ENCODE results near the gene PON2. TPM values are rescaled to one million over a fixed set of nuclear protein-coding genes. Genes with fewer than 3 reads are reported as not detected.

The PON2 gene
- total RNA-seq, 1 experiment from 2014 or later, result 50.3 TPM

DNA sequence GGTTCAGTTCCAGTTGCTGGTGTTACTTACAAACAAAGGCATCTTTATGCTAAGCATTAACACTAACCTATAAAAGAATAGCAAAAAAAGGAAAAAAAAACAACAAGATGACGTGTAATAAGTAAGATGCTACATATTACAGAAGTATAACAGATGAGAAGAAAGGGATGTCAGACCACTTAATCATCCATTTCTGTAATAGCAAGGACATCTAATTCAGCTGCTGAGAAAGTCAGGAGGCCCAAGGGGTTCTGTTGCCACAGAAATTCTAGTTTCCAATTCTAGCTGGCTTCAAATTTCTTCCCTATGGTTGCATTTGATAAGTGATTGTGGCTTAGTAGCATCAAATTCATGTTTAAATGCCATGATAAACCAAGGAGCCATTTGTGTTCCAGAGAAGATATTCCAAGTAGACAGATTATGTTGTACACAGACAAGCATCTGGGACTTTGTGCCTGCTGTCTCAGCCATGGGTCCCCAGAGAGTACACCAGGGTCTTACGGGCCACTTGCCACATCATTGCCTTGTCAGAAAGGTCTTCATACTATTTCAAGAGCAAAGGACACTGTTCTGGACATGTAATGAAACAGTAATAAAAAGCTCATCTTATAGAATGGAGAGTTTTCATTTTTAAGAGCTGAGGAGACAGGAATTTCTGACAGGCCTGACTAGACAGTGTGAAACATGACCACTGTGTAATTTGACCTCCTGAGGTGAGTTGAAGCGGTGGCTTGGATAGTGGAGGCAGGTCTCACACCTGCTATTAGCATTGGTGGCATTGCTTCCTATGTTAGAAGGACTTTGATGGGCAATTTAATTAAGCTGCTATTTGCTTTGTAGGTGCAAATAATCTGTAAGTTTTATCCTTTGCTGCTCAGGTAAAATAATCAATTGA lies 46.7 kb upstream of the PON2 start:
- Histone ChIP-seq H3K79me2 (ENCODE audit: low read depth) (no peaks in the 10 kb centered on the region), H3K9me2 (ENCODE audit: insufficient read depth) (no peaks in the 10 kb centered on the region), H3K4me1 (replicated peaks; ENCODE audit: insufficient read depth) (no peaks in the 10 kb centered on the region), H3K4me2 (no peak overlapping the region), H3K27me3 (ENCODE audit: insufficient read depth, low read depth) (no peaks in the 10 kb centered on the region), H3K36me3 (ENCODE audit: low read depth) (no peaks in the 10 kb centered on the region), H3K27ac (no peak overlapping the region), H3K9me3 (ENCODE audit: insufficient read depth, low read depth) (no peaks in the 10 kb centered on the region), H2AFZ (no peak overlapping the region), H3K4me3 (no peak overlapping the region), H3F3A (ENCODE audit: insufficient read depth, low read depth) (no peaks in the 10 kb centered on the region), H4K20me1 (ENCODE audit: insufficient read depth) (no peaks in the 10 kb centered on the region)
- no TSS peak for BruUV-seq (replicated peaks)
- CTCF ChIA-PET, result interaction anchor here (0.6 kb wide), 3 partner anchors 209 to 1638 kb away, joined by 3 to 10 read pairs (median 4); no protein-coding TSS in a partner anchor
- DNase-seq, result no peak
- POLR2A ChIA-PET (ENCODE audit: unreplicated experiment), result no interaction called here
- TF ChIP-seq, protein P1, sequence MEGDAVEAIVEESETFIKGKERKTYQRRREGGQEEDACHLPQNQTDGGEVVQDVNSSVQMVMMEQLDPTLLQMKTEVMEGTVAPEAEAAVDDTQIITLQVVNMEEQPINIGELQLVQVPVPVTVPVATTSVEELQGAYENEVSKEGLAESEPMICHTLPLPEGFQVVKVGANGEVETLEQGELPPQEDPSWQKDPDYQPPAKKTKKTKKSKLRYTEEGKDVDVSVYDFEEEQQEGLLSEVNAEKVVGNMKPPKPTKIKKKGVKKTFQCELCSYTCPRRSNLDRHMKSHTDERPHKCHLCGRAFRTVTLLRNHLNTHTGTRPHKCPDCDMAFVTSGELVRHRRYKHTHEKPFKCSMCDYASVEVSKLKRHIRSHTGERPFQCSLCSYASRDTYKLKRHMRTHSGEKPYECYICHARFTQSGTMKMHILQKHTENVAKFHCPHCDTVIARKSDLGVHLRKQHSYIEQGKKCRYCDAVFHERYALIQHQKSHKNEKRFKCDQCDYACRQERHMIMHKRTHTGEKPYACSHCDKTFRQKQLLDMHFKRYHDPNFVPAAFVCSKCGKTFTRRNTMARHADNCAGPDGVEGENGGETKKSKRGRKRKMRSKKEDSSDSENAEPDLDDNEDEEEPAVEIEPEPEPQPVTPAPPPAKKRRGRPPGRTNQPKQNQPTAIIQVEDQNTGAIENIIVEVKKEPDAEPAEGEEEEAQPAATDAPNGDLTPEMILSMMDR (conservative IDR thresholded peaks at IDR 0.05), result no peak
- no peak for TF ChIP-seq EZH2 (IDR thresholded peaks at IDR 0.05; ENCODE audit: low read depth)
- intact Hi-C loops (cut with micrococcal nuclease; ENCODE audit: unreplicated experiment), result no loop called here

DNA sequence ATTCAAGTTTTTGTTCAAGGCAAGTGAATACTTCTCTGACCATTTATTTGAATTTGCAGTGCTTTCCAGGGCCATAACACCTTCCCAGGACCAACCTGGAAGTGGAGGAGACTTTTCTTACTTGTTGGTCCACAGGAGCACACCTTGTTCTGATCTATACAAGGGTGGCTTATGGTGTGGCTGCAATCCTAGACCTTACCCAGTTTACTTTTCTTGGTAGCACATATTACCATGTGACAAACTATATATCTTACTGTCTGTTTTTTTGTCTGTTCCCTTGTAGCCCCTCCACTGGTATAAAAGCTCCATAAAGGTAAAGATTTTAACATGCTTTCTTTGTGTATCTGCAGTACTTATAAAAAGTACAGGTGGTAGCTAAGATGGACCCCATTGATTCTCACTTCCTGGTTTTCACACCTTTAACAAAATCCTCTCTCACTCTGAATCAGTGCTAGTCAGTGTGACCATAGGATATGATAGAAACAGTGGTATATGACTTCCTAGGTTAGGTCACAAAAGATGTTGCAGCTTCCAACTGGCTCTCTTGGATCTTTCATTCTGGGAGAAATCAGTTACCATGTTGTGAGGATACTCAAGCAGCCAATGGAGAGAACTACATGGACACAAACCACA lies 45.3 kb upstream of the PON2 start:
- CTCF ChIA-PET, result no interaction called here
- Histone ChIP-seq H3K36me3 (ENCODE audit: low read depth) (no peaks in the 10 kb centered on the region), H3K4me3 (no peak overlapping the region), H3K27ac (no peak overlapping the region), H2AFZ (no peak overlapping the region), H4K20me1 (ENCODE audit: insufficient read depth) (no peaks in the 10 kb centered on the region), H3K9me2 (ENCODE audit: insufficient read depth) (no peaks in the 10 kb centered on the region), H3K9me3 (ENCODE audit: insufficient read depth, low read depth) (no peaks in the 10 kb centered on the region), H3F3A (ENCODE audit: insufficient read depth, low read depth) (no peaks in the 10 kb centered on the region), H3K27me3 (ENCODE audit: insufficient read depth, low read depth) (no peaks in the 10 kb centered on the region), H3K79me2 (ENCODE audit: low read depth) (no peaks in the 10 kb centered on the region), H3K4me1 (replicated peaks; ENCODE audit: insufficient read depth) (no peaks in the 10 kb centered on the region), H3K4me2 (no peak overlapping the region)
- BruUV-seq (replicated peaks), result no TSS peak
- POLR2A ChIA-PET (ENCODE audit: unreplicated experiment), result no interaction called here
- TF ChIP-seq, protein P1 (conservative IDR thresholded peaks at IDR 0.05), result no peak
- no peak for TF ChIP-seq EZH2 (IDR thresholded peaks at IDR 0.05; ENCODE audit: low read depth)
- intact Hi-C loops (cut with micrococcal nuclease; ENCODE audit: unreplicated experiment), result loop anchor here (5.0 kb wide), 3 partner anchors 83 to 278 kb away; partner anchors contain the start of gene PON3
- DNase-seq, result no peak

DNA sequence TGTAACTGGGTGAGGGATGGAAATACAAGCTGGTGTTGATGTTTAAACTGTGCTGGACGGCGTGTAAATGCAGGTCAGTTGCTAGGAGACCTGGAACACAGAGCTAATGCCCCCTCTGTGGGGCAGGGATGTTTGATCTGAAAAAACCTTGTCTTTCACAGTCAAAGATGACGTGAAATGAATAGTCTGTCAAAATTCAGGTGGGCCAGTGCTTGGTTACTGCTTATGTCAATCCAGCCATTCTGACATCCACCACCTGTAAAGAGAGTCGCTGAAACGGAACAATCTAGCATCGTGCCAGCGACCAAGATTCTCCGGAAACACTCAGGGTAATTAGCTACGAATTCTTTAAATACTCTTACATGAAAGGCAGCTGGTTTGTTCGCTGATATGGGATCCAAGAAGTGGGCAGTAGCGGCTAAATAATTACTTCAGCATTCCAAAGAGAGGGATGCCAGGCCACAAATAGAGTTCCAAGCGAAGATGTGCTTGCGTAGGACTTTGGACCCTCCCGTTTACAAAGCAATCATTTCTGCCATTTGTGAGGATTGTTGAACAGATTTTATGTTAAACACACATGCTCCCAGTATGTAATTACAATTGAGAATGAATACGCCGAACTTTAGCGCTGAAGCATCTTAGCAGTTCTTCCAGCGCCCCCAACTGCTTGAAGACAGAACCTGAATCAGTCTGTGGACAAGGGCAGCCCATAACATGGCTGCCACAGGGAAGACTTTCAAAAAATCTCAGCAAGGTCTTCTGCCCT lies 43.6 kb upstream of the PON2 start:
- Histone ChIP-seq H3K9me2 (ENCODE audit: insufficient read depth) (no peaks in the 10 kb centered on the region), H3K36me3 (ENCODE audit: low read depth) (no peaks in the 10 kb centered on the region), H3K4me1 (replicated peaks; ENCODE audit: insufficient read depth) (no peaks in the 10 kb centered on the region), H3K4me2 (no peak overlapping the region), H3K9me3 (ENCODE audit: insufficient read depth, low read depth) (no peaks in the 10 kb centered on the region), H3K27ac (no peak overlapping the region), H4K20me1 (ENCODE audit: insufficient read depth) (no peaks in the 10 kb centered on the region), H3F3A (ENCODE audit: insufficient read depth, low read depth) (no peaks in the 10 kb centered on the region), H3K79me2 (ENCODE audit: low read depth) (no peaks in the 10 kb centered on the region), H3K4me3 (no peak overlapping the region), H3K27me3 (ENCODE audit: insufficient read depth, low read depth) (no peaks in the 10 kb centered on the region), H2AFZ (0 out of 2 replicates have a peak overlapping the region, but pooled peaks have one; percentile 39)
- TF ChIP-seq, protein P1 (conservative IDR thresholded peaks at IDR 0.05), result no peak
- TF ChIP-seq EZH2 (IDR thresholded peaks at IDR 0.05; ENCODE audit: low read depth), result no peak
- CTCF ChIA-PET, result interaction anchor here (0.6 kb wide), 2 partner anchors 976 to 1029 kb away, joined by 3 to 6 read pairs; no protein-coding TSS in a partner anchor
- intact Hi-C loops (cut with micrococcal nuclease; ENCODE audit: unreplicated experiment), result loop anchor here (5.0 kb wide), 3 partner anchors 81 to 276 kb away; partner anchors contain the start of gene PON3
- no peak for DNase-seq
- POLR2A ChIA-PET (ENCODE audit: unreplicated experiment), result no interaction called here
- no TSS peak for BruUV-seq (replicated peaks)
